EH (cell line): Measurements from ENCODE around the gene ZNF507.

Source experiments
- DNase-seq: peaks from one replicate; pipeline ENCODE4 v3.0.0-alpha.2; 2015; ENCODE audit warnings: low read depth

ZNF507 gene

DNA sequence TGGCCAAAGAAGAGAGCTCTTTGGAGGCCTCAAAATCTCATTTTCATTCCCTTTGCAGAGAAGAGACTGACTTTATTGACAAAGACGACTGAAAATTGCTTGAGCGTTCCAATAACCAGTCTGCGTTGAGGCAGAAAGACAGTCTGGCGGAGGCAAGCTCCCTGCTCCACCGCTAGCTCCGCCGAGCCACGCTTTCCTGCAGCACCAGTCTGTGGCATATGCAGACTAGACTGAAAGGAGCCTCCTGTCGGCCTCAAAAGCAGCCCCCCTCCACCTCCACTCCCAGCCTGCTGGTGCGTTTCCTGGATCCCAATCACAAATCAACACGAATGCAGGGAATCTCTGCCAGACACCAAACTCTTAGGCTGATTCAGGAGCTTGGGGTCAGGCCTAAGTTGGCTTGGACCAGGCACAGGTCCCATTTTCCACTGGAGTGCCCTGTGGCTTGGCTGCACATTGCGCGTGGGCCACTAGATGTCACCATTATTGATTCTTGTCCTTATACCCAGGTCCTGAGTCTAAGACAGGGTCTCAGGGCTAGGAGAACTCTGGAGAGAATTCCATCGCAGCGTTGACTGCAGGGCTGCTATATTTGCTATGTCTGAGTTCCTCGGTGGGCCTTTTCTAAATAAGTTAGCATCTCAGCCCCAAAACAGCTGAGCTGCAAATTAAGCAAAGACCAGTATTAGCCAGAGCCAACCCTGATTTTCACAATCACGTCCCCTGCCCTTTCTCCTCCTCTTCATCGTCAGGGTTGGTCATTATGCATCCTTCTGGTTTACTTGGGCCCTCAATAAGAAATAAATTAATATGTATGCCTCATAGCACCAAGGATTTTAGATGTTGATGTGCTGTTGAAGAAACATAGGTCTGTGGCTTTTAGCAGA is 5.2 kb upstream of the ZNF507 start:
- DNase-seq: peak; percentile 60

DNA sequence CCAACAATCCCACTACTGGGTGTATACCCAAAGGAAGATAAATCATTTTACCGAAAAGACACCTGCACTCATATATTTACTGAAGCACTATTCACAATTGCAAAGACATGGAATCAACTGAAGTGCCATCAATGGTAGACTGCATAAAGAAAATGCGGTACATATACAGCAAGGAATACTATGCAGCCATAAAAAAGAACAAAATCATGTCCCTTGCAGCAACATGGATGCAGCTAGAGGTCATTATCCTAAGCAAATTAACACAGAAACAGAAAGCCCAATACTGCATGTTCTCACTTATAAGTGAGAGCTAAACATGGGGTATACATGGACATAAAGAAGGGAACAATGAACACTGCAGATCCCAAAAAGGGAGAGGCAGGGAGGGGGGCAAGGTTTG is 2.7 kb upstream of the ZNF507 start:
- no peak for DNase-seq

DNA sequence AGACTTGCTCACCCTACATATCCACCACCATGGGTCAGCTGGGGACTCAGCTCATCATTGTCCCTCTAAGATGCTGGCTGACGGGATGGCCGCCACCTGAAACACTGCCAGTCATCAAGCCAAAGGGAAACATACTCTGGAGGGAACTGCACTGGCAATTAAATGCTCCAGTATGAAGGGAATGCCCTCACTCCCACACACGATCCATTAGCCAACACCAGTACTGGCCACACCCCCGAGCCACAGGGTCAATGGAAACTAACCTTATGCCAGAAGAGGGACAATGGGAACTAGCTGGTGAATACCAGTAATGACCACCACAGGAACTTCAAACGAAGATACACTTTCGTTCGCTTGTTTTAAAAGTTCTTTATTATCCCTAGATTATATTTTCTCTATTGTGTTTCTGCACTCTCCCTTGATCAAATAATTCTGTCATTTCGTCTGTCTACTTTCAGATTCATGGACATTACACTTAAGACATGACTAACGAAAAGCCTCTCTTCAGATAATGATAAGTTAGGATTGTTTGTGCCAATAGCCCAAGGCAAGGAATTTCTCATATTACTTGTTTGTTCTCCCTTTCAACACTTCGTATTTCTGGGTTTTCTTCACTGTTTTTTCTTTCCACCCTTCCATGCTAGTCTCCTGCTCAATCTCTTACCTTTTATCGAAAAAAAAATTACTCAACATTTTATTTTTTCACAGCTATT is 1.7 kb upstream of the ZNF507 start:
- DNase-seq: peak; percentile 22

DNA sequence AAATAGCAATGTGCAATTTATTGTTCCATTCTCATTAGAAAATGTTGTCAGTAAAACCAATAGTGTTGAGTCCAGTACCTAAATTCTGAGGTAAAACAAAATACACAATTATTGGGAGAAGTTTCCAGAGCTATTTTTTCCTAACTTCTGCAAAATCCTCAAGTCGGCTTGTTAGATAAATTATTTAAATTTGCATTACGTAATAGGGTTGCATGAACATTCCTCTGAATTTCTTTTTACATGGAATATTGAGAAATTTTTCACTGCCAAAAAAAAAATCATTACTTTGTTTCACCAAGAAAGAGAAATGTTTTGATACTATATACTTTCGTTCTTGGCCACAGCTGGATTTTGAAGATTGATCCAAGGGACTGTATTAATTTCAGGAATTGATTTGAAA is 1.5 kb downstream of the ZNF507 start:
- DNase-seq: no peak

DNA sequence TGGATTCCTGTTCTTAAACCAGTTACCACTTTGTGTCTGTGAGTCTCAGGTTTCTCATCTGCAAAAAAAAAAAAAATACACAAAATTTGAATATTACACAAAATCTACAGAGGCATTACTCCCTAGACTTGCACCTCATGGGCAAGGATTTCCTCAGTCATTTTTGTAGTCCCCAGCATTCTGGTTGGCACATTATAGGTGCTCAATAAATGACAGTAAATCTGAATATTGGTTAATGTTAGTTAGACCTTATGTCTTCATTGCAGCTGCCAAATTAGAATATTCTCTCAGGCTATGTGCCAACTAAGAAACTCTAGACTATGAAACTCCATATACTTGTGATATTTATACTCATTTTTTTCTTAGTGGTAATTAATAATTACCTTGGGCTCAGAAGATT is 2.2 kb downstream of the ZNF507 start:
- no peak for DNase-seq

DNA sequence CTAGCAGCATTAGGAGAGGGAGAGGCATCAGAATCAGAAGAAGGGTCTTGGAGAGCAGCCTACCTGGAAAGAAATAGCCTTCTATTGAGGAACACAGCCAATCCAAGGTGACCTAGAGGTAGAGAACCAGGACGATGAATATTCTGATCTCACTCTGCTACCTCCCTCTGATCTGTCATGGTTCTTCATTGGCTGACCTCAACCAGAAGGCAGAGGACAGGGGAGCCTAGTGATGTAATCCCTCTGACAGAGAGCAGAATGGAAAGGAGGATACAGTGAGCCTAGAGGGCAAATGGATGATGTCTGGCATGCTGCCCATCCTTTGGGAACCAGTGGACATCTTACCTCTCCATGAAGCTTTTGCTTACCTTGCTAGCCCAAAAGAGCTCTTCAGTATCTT is 3.6 kb downstream of the ZNF507 start:
- DNase-seq: no peak

DNA sequence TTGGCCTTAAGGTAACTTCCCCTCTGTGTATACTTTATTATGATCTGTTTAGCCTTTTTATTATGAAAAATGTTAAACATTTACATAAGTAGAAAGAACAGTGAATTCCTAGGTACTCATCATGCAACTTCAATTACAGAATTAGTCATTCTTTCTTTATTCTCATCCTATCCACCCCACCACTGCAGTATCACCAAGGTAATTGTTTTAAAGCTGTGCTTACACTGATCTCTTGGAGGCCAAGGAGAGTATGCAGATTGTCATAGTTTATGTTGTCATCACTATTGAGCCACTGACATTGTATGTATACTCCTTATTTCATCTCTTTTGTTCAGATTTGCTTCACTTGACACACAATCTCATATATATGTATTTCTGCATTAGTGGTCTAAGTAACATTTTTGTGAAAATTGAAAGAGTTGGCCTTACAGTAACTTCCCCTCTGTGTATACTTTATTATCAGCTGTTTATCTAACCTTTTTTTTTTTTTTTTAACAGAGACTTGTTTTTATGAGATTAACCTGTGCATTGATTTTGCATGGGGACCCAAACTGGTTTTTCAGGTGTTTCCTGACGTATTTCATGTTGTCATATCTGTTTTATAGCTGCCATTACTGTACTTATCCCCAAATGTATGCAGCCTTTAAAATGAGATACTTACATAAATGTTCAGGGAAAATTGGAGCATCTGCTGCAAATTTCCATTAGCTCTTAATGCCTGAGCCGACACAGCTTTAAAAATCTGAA is 4.5 kb downstream of the ZNF507 start:
- no peak for DNase-seq

DNA sequence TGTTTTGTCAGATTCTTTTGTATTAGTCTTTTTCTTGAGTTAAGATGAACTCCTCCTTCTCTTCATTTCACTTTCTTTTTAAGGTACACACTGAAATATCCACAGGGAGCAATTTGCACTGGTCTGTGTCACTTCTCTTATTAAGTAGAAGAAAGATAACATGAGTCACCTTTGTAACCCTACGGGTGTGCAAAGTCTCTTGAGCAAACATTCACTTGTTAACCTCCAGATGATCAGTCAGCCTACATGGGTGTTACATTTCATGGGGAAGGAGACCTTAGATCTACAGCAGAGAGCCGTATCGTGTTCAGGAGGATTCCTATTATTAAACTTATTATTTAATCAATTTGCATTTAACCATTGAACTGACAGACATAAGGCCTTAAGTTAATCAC is 5.1 kb downstream of the ZNF507 start:
- no peak for DNase-seq

DNA sequence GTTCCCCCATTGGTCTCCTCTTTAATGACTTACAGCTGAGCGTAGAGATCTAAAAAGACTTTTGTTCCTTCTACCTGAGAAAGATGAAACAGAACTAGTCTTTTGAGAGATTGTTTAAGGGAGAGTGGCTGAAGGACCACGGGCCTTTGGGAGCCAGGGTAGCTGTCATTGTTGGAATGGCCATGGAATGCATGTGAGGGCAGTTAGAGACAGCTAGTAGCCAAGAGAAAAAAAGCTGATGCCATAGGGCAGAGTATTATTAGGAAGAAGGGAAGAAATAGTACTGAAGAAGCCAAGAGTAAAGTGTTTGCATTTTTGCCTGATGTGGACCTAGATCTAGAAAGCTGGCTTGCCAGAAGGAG is 5.6 kb downstream of the ZNF507 start:
- peak; percentile 16 for DNase-seq

DNA sequence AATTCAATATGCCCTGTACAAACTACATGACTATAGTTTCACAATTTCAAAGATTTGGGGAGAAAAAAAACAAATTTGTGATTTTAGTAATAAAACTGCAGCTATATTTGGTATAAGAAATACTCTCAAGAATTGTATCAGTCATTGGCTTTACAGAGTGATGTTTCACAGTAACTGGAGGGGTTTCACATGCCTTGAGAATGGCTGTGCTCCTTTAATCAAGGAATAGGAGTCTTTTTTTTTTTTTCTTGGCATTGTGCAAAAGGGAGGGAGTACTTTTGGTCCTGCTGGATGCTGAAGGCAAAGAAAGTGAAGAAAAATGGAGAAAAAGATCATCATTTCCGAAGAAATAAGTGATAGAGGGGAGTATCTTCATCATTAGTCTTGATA is 6.8 kb downstream of the ZNF507 start:
- no peak for DNase-seq

DNA sequence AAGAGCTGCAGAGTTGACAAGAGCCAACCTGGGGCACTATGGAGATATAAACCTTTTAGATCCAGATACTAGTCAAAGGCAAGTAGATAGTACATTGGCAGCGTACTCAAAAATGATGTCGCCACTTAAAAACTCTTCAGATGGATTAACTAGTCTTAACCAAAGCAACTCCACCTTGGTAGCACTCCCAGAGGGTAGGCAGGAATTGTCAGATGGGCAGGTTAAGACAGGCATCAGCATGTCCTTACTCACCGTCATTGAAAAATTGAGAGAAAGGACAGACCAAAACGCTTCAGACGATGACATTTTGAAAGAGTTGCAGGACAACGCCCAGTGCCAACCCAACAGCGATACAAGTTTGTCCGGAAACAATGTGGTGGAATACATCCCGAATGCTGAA is 8.9 kb downstream of the ZNF507 start:
- no peak for DNase-seq

DNA sequence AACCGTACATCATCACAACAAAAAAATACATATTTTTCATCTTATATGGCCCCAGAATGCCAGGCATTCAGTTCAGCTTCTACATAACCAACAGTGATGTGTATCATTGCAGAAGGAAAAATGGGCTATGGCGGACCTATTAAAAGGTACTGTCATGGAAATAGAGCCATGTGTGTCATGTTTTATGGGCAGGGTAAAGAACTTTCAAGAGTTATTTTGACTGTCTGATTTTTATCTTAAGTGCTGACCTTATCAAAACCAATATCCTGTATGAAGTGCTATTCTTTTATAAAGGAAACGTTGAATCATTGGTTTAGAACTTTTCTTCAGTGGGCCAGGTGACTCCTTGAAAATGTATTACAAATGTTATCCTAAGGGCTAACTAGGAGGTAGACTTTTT is 9.9 kb downstream of the ZNF507 start:
- DNase-seq: no peak

DNA sequence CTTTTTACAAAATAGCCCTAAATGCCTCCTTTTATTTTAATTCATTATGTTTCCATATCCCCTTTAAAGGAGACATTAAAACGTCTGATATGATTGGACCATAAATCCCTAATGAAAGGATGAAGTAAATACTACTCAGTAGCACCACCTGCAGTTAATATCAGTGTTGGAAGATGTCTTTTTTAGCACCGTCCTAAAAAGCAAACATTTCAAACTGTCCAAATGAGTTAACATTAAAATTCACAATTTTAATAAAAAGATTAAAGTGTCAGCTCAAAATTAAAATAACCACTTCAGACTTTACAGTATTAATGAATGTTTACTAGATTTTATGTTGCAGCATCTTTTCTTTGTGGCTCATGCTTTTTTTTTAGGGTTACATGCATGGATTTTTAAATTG is 12.3 kb downstream of the ZNF507 start:
- DNase-seq: no peak

DNA sequence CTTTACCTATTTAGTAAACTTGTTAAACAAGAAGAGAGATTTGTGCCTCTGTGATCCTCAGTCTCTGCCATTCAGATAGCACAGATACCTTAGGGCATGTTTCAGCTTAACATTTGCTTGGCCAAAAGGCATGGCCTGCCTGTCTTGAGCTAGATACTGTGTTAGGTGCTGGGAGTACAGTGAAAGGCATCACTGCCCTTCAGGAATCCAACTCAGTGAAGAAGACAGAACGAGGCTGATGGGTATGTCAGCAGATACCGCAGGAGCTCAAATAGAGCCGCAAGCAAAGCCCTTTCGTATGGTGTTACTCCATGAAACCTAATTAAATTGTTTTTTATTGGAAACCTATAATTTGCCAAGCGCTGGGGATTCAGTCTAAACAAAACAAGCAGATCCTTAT is 12.9 kb downstream of the ZNF507 start:
- no peak for DNase-seq

DNA sequence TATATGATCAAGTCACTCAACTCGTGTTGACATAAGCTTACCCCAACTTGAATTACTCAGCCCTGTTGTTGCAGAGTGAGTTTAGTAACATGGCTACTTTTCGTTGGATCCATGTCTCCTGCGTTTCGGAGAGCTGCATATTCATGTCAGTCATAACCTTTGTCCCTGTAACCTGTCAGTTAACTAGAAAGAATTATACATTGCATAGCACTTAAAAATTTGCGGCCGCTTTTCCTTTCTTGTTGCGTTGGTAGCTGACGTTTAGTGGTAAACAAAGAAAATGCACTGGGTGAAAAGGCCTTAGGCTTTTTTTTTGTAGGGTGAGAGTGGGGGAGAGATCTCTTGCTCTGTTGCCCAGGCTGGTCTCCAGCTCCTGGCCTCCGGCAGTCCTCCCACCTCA is 14.2 kb downstream of the ZNF507 start:
- DNase-seq: no peak

DNA sequence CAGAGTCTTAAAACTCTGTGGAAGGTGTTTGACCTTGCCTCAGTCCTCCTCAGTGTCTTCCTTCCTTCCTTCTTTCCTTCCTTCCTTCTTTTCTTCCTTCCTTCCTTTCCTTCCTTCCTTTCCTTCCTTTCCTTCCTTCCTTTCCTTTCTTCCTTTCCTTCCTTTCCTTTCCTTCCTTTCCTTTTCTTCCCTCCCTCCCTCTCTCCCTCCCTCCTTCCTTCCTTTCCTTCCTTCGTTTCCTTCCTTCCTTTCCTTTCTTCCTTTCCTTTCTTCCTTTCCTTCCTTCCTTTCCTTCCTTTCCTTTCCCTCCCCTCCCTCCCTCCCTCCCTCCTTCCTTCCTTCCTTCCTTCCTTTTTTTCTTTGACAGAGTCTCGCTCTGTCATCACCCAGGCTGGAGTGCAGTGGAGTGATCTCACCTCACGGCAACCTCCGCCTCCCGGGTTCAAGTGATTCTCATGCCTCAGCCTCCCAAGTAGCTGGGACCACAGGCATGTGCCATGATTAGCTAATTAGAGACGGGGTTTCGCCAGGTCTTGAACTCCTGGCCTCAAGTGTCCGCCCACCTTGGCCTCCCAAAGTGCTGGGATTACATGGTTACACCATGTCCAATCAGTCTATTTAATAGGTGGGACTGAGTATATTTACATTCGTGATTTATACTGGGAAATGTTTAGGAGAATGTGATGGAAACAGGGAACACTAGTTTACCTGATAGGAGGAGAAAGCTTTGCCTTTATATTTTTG is 16.3 kb downstream of the ZNF507 start:
- DNase-seq: no peak

DNA sequence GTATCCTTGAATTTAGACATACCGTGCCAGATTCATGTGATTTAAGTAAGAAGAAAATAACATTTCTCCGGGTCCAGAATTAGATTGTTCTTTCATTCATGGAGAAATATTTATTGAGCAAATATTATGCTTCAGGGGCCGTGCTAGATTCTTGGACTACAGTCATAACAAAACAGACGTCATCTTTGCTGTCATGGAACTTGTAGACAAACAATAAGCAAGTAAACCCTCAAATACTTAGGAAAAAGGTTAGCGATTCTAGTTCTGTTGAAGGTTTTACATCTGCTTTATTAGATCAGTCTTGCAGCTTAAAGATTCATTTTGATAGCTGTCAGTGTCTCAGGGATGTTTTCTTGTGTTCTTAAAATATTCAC is 16.9 kb downstream of the ZNF507 start:
- DNase-seq: no peak

DNA sequence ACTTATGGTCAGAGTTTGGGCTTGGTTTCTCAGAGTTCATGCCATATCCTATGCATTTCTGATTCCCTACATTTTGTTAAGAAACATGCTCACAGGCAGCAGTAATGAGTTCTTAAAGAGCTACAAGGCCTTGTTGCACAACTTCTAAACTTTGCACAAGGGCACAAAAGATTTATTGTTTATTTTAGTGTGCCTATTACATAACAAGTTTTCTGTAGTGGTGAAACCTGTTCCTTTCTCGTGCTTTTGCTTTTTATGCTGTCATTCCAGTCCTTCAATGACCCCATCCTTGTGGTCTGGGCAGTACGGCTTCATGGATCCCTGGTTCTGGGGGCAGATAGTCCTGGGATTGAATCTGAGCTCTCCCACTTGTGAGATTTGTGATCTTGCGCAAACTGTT is 17.8 kb downstream of the ZNF507 start:
- DNase-seq: no peak

DNA sequence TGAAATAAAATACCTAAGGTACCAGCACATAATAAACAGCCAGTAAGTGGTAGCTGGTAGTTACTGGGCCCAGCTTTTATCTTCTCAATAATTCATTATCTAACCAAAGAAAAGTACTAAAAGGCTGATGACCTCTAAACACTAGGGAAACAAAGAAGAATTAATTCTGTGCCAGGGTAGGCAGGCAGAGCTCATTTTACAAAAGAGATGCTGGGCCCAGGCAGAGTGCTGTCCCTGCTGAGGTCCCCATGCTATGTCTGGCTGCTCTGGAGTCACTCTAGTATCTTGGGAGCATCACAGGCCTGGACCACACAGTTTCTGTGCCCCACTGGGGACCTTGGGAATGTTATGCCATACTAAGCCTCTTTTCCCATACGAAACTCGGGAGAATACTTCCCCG is 18.2 kb downstream of the ZNF507 start:
- DNase-seq: no peak

DNA sequence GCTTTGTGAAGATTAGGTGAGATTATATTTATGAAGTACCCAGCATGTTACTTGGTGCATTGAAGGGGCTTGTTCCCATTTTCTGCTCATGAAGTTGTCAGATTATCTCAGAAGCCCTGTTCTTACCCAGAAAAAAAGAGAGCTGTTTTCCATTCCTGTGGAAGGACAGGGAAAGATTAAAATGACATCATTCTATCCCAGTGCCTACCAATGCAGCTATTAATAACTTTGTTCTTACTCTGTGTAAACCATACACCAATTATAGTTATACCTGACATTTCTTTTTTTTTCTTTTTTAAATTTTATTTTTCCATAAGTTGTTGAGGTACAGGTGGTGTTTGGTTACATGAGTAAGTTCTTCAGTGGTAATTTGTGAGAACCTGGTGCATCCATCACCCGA is 18.6 kb downstream of the ZNF507 start:
- DNase-seq: no peak

DNA sequence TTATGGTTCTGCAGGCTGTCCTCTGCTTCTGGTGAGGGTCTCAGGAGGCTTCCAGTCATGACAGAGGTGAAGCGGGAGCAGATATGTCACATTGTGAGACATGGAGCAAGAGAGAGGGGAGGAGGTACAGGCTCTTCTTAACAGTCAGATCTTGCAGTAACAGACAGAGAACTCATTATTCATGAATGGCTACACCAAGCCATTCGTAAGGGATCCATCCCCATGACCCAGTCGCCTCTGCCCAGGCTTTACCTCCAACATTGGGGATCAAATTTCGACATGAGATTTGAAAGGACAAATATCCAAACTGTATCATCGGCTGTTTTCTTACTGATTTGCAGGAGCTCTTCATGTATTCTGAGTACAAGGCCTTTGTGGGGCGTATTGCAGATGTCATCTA is 21.7 kb downstream of the ZNF507 start:
- DNase-seq: no peak

DNA sequence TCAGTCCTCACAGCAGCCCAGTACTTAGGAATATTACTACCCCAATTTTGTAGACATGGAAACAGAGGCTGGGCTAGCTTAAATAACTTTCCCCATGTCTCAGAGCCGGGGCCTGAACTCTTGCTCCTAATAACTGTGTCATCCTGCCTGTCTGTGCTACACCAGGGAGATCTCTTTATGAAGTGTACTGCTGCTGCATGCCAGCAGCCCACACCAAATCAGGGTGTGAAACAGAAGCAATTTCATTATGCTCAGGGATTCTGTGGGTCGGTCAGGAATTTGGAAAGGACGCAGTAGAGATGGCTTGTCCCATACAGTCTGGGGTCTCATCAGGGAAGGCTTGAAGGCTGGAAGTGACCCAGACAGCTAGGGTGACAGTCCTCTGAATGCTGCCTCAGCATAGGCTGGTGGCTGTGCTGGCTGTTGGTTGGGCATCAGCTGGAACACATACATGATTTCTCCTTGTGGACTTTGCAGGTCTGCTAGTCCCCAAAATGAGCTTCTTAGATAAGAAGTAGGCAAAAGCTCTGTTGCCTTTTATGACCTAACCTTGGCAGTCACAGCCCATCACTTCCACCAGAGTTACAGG is 22.6 kb downstream of the ZNF507 start:
- DNase-seq: no peak
